ENCODE results near the gene LY6G6C. TPM values are rescaled to one million over a fixed set of nuclear protein-coding genes. Genes with fewer than 3 reads are reported as not detected.

Gene LY6G6C
- total RNA-seq, 5 donors from 2014 or later (not counting 1 experiment from before 2014, with no cell fraction given) = not detected

- ChIA-PET POLR2A (interaction anchor here in 1 of 2 donors (0.6 kb wide), 1 partner anchor 66 kb away, joined by 3 read pairs; no protein-coding TSS in a partner anchor), CTCF (no interaction called here)
- H3K27me3 Mint-ChIP-seq = no peaks in the 10 kb centered on the region
- H3K4me3 ChIP-seq (ENCODE audit: control insufficient read depth in 1 of 2, extremely low read depth in 1 of 2, low read length in 1 of 2) = no peak overlapping the region
- peaks cover 49% of the 10 kb centered on the region for H3K36me3 Mint-ChIP-seq
- no peaks in the 10 kb centered on the region for H3K9me3 ChIP-seq
- no peaks in the 10 kb centered on the region for H3K4me1 Mint-ChIP-seq
- no peak overlapping the region for H3K4me3 Mint-ChIP-seq
- peaks cover 25 to 80% of the 10 kb centered on the region in 2 donors for H3K36me3 ChIP-seq (ENCODE audit: control insufficient read depth in 2 of 2, extremely low read depth in 1 of 2, insufficient read depth in 1 of 2, low read length in 1 of 2)
- H3K9me3 Mint-ChIP-seq = no peaks in the 10 kb centered on the region
- H3K27me3 ChIP-seq (replicated peaks in 1 of 2; ENCODE audit: control insufficient read depth in 2 of 2, extremely low read depth in 1 of 2, insufficient read depth in 2 of 2, low read length in 1 of 2) = no peaks in the 10 kb centered on the region
- no peak overlapping the region for H3K27ac ChIP-seq (ENCODE audit: low read length)
- H3K27ac Mint-ChIP-seq = peak overlapping the region in 1 of 2 donors; percentile 43
- DNase-seq = peak in 2 of 35 experiments; percentile 19 to 27
- peak in 1 of 4 experiments; percentile 26 for ATAC-seq (replicated peaks in 1 of 4)
- 98% methylated on average over 5 of the region's 11 CpGs for WGBS (ENCODE audit: insufficient coverage)
- H3K4me1 ChIP-seq (ENCODE audit: control insufficient read depth in 1 of 2, extremely low read depth in 1 of 2, insufficient read depth in 2 of 2, low read length in 2 of 2) = no peaks in the 10 kb centered on the region
Observed at GRCh38 chr6:31689249-31690110, 32.1 kb downstream of the LY6G6C start.

GRCh38 chr6:31687860-31688693 lies 33.5 kb downstream of the LY6G6C start:
- H3K36me3 Mint-ChIP-seq = peaks cover 46% of the 10 kb centered on the region
- H3K27ac ChIP-seq (ENCODE audit: low read length) = no peak overlapping the region
- H3K27me3 ChIP-seq (replicated peaks in 1 of 2; ENCODE audit: control insufficient read depth in 2 of 2, extremely low read depth in 1 of 2, insufficient read depth in 2 of 2, low read length in 1 of 2) = no peaks in the 10 kb centered on the region
- H3K36me3 ChIP-seq (ENCODE audit: control insufficient read depth in 2 of 2, extremely low read depth in 1 of 2, insufficient read depth in 1 of 2, low read length in 1 of 2) = peaks cover 19 to 68% of the 10 kb centered on the region in 2 donors
- H3K4me1 ChIP-seq (ENCODE audit: control insufficient read depth in 1 of 2, extremely low read depth in 1 of 2, insufficient read depth in 2 of 2, low read length in 2 of 2) = no peaks in the 10 kb centered on the region
- H3K9me3 Mint-ChIP-seq = no peaks in the 10 kb centered on the region
- 98% methylated on average over 4 of the region's 14 CpGs for WGBS (ENCODE audit: insufficient coverage)
- DNase-seq (no peak), ATAC-seq (replicated peaks in 1 of 4) (no peak)
- no peak overlapping the region for H3K27ac Mint-ChIP-seq
- no peaks in the 10 kb centered on the region for H3K27me3 Mint-ChIP-seq
- no peak overlapping the region for H3K4me3 Mint-ChIP-seq
- POLR2A ChIA-PET = no interaction called here
- no peaks in the 10 kb centered on the region for H3K4me1 Mint-ChIP-seq
- no peaks in the 10 kb centered on the region for H3K9me3 ChIP-seq
- CTCF ChIA-PET = no interaction called here
- no peak overlapping the region for H3K4me3 ChIP-seq (ENCODE audit: control insufficient read depth in 1 of 2, extremely low read depth in 1 of 2, low read length in 1 of 2)

GRCh38 chr6:31687321-31687720 lies 34.2 kb downstream of the LY6G6C start:
- peaks cover 11 to 60% of the 10 kb centered on the region in 2 donors for H3K36me3 ChIP-seq (ENCODE audit: control insufficient read depth in 2 of 2, extremely low read depth in 1 of 2, insufficient read depth in 1 of 2, low read length in 1 of 2)
- no peak for DNase-seq
- H3K9me3 ChIP-seq = no peaks in the 10 kb centered on the region
- Mint-ChIP-seq H3K4me3 (no peak overlapping the region), H3K27me3 (no peaks in the 10 kb centered on the region), H3K4me1 (no peaks in the 10 kb centered on the region), H3K36me3 (peaks cover 41% of the 10 kb centered on the region), H3K27ac (no peak overlapping the region), H3K9me3 (no peaks in the 10 kb centered on the region)
- H3K4me3 ChIP-seq (ENCODE audit: control insufficient read depth in 1 of 2, extremely low read depth in 1 of 2, low read length in 1 of 2) = no peak overlapping the region
- POLR2A ChIA-PET = no interaction called here
- no peaks in the 10 kb centered on the region for H3K27me3 ChIP-seq (replicated peaks in 1 of 2; ENCODE audit: control insufficient read depth in 2 of 2, extremely low read depth in 1 of 2, insufficient read depth in 2 of 2, low read length in 1 of 2)
- CTCF ChIA-PET = no interaction called here
- H3K4me1 ChIP-seq (ENCODE audit: control insufficient read depth in 1 of 2, extremely low read depth in 1 of 2, insufficient read depth in 2 of 2, low read length in 2 of 2) = no peaks in the 10 kb centered on the region
- WGBS (ENCODE audit: insufficient coverage) = 97% methylated on average over 4 of the region's 8 CpGs
- H3K27ac ChIP-seq (ENCODE audit: low read length) = no peak overlapping the region
- ATAC-seq (replicated peaks in 1 of 4) = no peak

- Mint-ChIP-seq H3K9me3 (no peaks in the 10 kb centered on the region), H3K4me1 (peaks cover 2 to 5% (median 3%) of the 10 kb centered on the region in 3 donors), H3K36me3 (peaks cover 38% of the 10 kb centered on the region), H3K4me3 (no peak overlapping the region), H3K27me3 (no peaks in the 10 kb centered on the region), H3K27ac (peak overlapping the region; percentile 28 to 36)
- CTCF ChIA-PET = no interaction called here
- Histone ChIP-seq H3K27ac (ENCODE audit: low read length) (no peak overlapping the region), H3K4me3 (ENCODE audit: control insufficient read depth in 1 of 2, extremely low read depth in 1 of 2, low read length in 1 of 2) (no peak overlapping the region), H3K27me3 (replicated peaks in 1 of 2; ENCODE audit: control insufficient read depth in 2 of 2, extremely low read depth in 1 of 2, insufficient read depth in 2 of 2, low read length in 1 of 2) (no peaks in the 10 kb centered on the region), H3K36me3 (ENCODE audit: control insufficient read depth in 2 of 2, extremely low read depth in 1 of 2, insufficient read depth in 1 of 2, low read length in 1 of 2) (peaks cover 10 to 54% of the 10 kb centered on the region in 2 donors), H3K9me3 (no peaks in the 10 kb centered on the region), H3K4me1 (ENCODE audit: control insufficient read depth in 1 of 2, extremely low read depth in 1 of 2, insufficient read depth in 2 of 2, low read length in 2 of 2) (peaks cover 0 to 6% of the 10 kb centered on the region in 2 experiments)
- POLR2A ChIA-PET = no interaction called here
- 100% methylated on average over 3 of the region's 5 CpGs for WGBS (ENCODE audit: insufficient coverage)
- DNase-seq (no peak), ATAC-seq (replicated peaks in 1 of 4) (no peak)
Observed at GRCh38 chr6:31686483-31686882, 35.1 kb downstream of the LY6G6C start.

- ATAC-seq (replicated peaks in 1 of 4) = no peak
- no peak for DNase-seq
- no peaks in the 10 kb centered on the region for H3K27me3 Mint-ChIP-seq
- Histone ChIP-seq H3K36me3 (ENCODE audit: control insufficient read depth in 2 of 2, extremely low read depth in 1 of 2, insufficient read depth in 1 of 2, low read length in 1 of 2) (peaks cover 3 to 25% of the 10 kb centered on the region in 2 donors), H3K27ac (ENCODE audit: low read length) (no peak overlapping the region), H3K9me3 (no peaks in the 10 kb centered on the region), H3K27me3 (replicated peaks in 1 of 2; ENCODE audit: control insufficient read depth in 2 of 2, extremely low read depth in 1 of 2, insufficient read depth in 2 of 2, low read length in 1 of 2) (no peaks in the 10 kb centered on the region), H3K4me1 (ENCODE audit: control insufficient read depth in 1 of 2, extremely low read depth in 1 of 2, insufficient read depth in 2 of 2, low read length in 2 of 2) (peaks cover 0 to 21% of the 10 kb centered on the region in 2 experiments), H3K4me3 (ENCODE audit: control insufficient read depth in 1 of 2, extremely low read depth in 1 of 2, low read length in 1 of 2) (no peak overlapping the region)
- ChIA-PET POLR2A (no interaction called here), CTCF (no interaction called here)
- peaks cover 16 to 23% (median 18%) of the 10 kb centered on the region in 3 donors for H3K4me1 Mint-ChIP-seq
- H3K27ac Mint-ChIP-seq = no peak overlapping the region
- H3K9me3 Mint-ChIP-seq = no peaks in the 10 kb centered on the region
- whole genome bisulfite sequencing (ENCODE audit: insufficient coverage) = 94% methylated on average over 10 of the region's 13 CpGs
- H3K36me3 Mint-ChIP-seq = peaks cover 17% of the 10 kb centered on the region
- no peak overlapping the region for H3K4me3 Mint-ChIP-seq
Observed at GRCh38 chr6:31683591-31683990, 38.0 kb downstream of the LY6G6C start.

- Mint-ChIP-seq H3K9me3 (no peaks in the 10 kb centered on the region), H3K27ac (peak overlapping the region; percentile 45 to 85), H3K36me3 (peaks cover 2% of the 10 kb centered on the region), H3K4me1 (peaks cover 16 to 23% (median 18%) of the 10 kb centered on the region in 3 donors), H3K4me3 (peak overlapping the region; percentile 84 to 91 (median 86)), H3K27me3 (no peaks in the 10 kb centered on the region)
- Histone ChIP-seq H3K36me3 (ENCODE audit: control insufficient read depth in 2 of 2, extremely low read depth in 1 of 2, insufficient read depth in 1 of 2, low read length in 1 of 2) (peaks cover 0 to 2% of the 10 kb centered on the region in 2 donors), H3K4me3 (ENCODE audit: control insufficient read depth in 1 of 2, extremely low read depth in 1 of 2, low read length in 1 of 2) (peak overlapping the region; percentile 49 to 64), H3K27ac (ENCODE audit: low read length) (peak overlapping the region; percentile 5), H3K4me1 (ENCODE audit: control insufficient read depth in 1 of 2, extremely low read depth in 1 of 2, insufficient read depth in 2 of 2, low read length in 2 of 2) (peaks cover 0 to 21% of the 10 kb centered on the region in 2 experiments), H3K27me3 (replicated peaks in 1 of 2; ENCODE audit: control insufficient read depth in 2 of 2, extremely low read depth in 1 of 2, insufficient read depth in 2 of 2, low read length in 1 of 2) (no peaks in the 10 kb centered on the region), H3K9me3 (no peaks in the 10 kb centered on the region)
- ATAC-seq (replicated peaks in 1 of 4) (peak; percentile 62 to 73 (median 68)), DNase-seq (peak in 16 of 35 experiments; percentile 12 to 60 (median 31))
- ChIA-PET CTCF (interaction anchor here in 1 of 2 donors (0.6 kb wide), 2 partner anchors 107 to 148 kb away, joined by 5 to 6 read pairs; no protein-coding TSS in a partner anchor), POLR2A (no interaction called here)
- WGBS (ENCODE audit: insufficient coverage) = 0% methylated on average over 35 of the region's 40 CpGs
Observed at GRCh38 chr6:31681135-31681671, 40.3 kb downstream of the LY6G6C start.
